Measurements from ENCODE around the gene RNF138. TPM values are rescaled to one million over a fixed set of nuclear protein-coding genes. Genes with fewer than 3 reads are reported as not detected.

RNF138 gene
- total and polyA plus RNA-seq, 2 donors (not counting 1 experiment from before 2014, with no cell fraction given) = 30.9 to 60.8 TPM

DNA sequence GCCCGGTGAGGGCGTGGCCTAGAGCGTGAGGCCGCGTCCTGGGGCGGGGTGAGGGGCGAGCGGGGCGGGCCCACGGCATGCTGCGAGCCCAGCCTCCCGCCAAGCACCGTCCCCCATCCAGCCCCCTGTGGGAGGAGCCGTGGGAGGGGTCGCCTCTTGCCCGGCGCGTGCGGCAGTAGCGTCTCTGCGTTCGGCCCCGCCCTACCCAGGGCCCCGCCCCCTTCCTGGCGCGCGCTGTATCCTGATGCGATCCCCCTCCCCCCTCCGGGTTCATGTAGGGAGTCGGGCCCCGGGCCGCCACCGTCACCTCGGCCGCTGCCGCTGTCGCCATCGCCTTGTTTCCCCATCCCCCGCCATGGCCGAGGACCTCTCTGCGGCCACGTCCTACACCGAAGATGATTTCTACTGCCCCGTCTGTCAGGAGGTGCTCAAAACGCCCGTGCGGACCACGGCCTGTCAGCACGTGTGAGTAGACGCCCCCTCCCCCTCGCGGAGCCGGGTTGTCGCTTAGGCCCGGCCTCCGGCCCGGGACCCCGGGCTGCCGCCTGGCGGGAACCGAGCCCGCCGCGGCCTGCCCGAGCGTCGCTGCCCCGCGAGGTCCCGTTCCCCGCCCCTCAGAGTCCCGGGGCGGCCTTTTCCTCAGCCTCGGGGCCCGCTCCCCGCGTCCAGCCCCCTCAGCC is 888 bp downstream of the RNF138 start:
- H3K4me1 Mint-ChIP-seq = peaks cover 43% of the 10 kb centered on the region
- ChIA-PET POLR2A (interaction anchor here (0.5 to 2.6 kb wide), 5 partner anchors 44 to 248 kb away, joined by 3 to 42 read pairs (median 4); partner anchors contain the start of genes RNF125 and TRAPPC8), CTCF (interaction anchor here (0.6 to 2.7 kb wide), 3 partner anchors 20 to 150 kb away, joined by 4 to 12 read pairs (median 9); partner anchors contain the start of genes RNF125 and TRAPPC8)
- peaks cover 50% of the 10 kb centered on the region for H4K20me1 ChIP-seq (ENCODE audit: control insufficient read depth, insufficient read depth, low read length, poor library complexity, severe bottlenecking)
- peak overlapping the region; percentile 95 for H3K4me2 ChIP-seq (replicated peaks; ENCODE audit: low read depth, low read length, poor library complexity, severe bottlenecking)
- ATAC-seq (ENCODE audit: low read depth) = peak; percentile 90
- DNase-seq = peak; percentile 98
- H3K27me3 Mint-ChIP-seq = no peaks in the 10 kb centered on the region
- H3K79me2 ChIP-seq (ENCODE audit: control insufficient read depth, insufficient read depth, low read length) = peaks cover 40% of the 10 kb centered on the region
- no peaks in the 10 kb centered on the region for H3K9me3 ChIP-seq (ENCODE audit: control extremely low read depth in 1 of 3, control insufficient read depth in 2 of 3, insufficient read depth in 1 of 3, low read length in 2 of 3)
- peak overlapping the region; percentile 63 to 98 (median 90) for H3K4me3 ChIP-seq (ENCODE audit: control extremely low read depth in 1 of 5, extremely low read depth in 1 of 5, insufficient read depth in 1 of 5, low read depth in 2 of 5, low read length in 4 of 5)
- peak overlapping the region; percentile 98 for H3K27ac Mint-ChIP-seq
- no peaks in the 10 kb centered on the region for H3K9me3 Mint-ChIP-seq (ENCODE audit: insufficient read depth)
- TF ChIP-seq EZH2 (IDR thresholded peaks at IDR 0.05; ENCODE audit: borderline replicate concordance, insufficient read depth, low read depth, low read length, poor library complexity, severe bottlenecking) (no peak), CTCF (IDR thresholded peaks at IDR 0.05) (no peak)
- intact Hi-C loops (cut with micrococcal nuclease) = loop anchor here (1.0 to 5.0 kb wide), 4 partner anchors 45 to 710 kb away; partner anchors contain the start of genes RNF125 and TRAPPC8
- peaks cover 35 to 40% of the 10 kb centered on the region in 2 donors for H3K4me1 ChIP-seq (ENCODE audit: control insufficient read depth in 2 of 2, insufficient read depth in 2 of 2, low read length in 2 of 2)
- H3K9ac ChIP-seq (ENCODE audit: low read length) = peak overlapping the region; percentile 99
- peaks cover 0 to 20% of the 10 kb centered on the region in 2 experiments for H3K36me3 ChIP-seq (replicated peaks in 1 of 2; ENCODE audit: control extremely low read depth in 1 of 2, control insufficient read depth in 1 of 2, extremely low read depth in 1 of 2, insufficient read depth in 2 of 2, low read length in 1 of 2)
- H2AFZ ChIP-seq (ENCODE audit: insufficient read depth, low read depth, low read length, poor library complexity, severe bottlenecking) = peak overlapping the region; percentile 80
- H3K4me3 Mint-ChIP-seq = peak overlapping the region; percentile 93
- WGBS (ENCODE audit: insufficient coverage) = under 1% methylated on average over 76 of the region's 77 CpGs
- H3K27me3 ChIP-seq (replicated peaks in 1 of 4; ENCODE audit: control extremely low read depth in 1 of 4, control insufficient read depth in 3 of 4, insufficient read depth in 4 of 4, low read length in 3 of 4) = no peaks in the 10 kb centered on the region
- peak overlapping the region; percentile 100 for H3K27ac ChIP-seq (ENCODE audit: low read length in 2 of 2)

Measured in B cell (primary cell).